Ramos (cell line): ENCODE data around the gene CDADC1.
"Not testable (repeated sequence)": the region's sequence is repeated elsewhere in the genome, so short reads cannot be mapped to it uniquely, and the experiment has no call there.

Experiments
- in situ Hi-C: fragments of 300-500 bp; cut with MboI; formaldehyde crosslinking; loops from one replicate; pipeline ENCODE4 v1.14.3; 2022; ENCODE audit warnings: low sequenced_read_pairs; ENCODE audit not compliant: unreplicated experiment

Gene CDADC1

DNA sequence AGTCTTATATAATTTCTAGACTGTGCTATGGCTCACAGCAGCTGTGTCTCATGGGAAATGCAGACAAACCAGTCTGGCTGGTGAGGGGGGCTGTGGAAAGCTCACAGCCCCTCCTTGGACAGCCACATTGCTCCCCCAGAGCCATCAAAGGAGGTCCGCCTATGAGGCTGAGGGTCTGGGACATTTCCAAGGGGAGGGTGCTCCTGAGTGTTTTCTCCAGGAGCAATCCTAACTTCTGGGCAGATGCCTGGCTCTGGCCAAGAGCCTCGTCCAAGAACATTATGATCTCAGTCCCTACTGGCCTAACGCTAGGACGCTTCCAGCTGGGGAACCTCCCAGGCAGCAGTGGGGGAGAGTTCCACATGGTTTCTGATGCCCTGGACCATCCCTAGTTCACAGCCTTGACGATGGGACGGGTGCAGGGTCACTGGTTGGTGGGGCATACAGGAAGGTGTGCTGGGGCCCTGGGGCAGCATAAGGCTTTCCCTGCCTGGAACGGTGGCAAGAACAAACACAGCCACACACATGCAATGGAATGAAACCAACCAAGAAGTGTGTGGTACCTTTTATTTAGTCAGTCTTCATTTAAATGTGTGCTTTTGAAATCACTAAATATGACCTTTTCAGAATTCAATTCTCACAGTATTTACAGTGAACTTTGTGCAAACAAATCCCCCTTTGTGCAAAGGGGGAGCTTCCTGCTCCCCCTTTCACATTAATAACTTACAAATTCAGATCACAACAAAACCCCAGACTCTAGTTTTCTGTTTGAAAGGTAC is 60.6 kb downstream of the CDADC1 start:
- in situ Hi-C loops: no loop called here

DNA sequence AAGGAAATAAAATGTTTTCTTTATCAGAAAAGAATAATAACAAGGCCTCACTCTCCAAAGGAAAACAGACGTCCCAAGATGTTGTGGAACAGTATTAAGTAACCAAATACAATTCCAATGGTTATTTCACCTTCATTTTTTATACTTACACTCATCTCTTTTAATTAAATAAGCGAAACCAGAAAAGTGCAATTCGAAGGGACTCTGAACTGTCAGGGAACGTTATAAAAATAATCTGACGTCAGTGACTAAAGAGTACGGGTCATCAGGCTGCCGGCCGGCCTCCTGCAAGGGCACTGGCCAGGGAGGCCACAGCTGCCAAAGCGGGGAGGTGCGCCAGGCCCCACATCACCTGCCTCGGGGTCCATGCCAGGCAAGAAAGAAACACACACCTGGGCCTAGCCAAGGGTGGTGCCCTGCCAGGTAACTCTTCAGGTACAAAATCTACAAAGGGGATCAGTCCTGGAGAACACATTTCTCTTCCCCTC is 61.2 kb downstream of the CDADC1 start:
- in situ Hi-C loops: no loop called here

DNA sequence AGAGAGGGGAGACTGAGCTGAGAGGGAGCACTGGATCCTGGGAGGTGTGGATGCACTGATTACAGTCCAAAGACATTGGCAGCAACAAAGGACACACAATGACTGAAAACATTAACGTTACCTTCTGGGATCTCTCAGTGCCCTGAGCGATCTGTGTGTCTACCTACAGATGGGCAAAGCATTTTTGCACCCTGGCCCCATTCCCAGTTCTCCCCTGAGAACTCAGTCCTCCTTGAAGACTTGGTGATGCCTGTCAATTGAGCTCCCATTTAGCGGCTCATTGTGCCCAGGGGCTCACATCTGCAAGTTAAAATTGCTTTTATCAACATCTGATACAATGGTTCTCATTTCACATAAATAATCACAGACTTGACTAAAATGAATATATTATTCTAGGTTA is 62.5 kb downstream of the CDADC1 start:
- in situ Hi-C loops: no loop called here

DNA sequence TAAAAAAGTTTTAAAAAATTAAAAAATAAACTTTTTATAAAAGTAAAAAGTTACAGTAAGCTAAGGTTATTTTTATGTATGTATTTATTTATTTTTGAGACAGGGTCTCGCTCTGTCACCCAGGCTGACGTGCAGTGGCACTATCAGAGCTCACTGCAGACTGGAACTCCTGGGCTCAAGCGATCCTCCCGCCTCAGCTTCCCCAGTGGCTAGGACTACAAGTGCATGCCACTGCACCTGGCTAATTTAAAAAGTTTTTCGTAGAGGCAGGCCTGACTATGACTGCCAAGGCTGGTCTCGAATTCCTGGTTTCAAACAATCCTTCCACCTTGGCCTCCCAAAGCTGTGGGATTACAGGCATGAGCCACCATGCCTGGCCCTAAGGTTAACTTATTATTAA is 64.1 kb downstream of the CDADC1 start:
- in situ Hi-C loops: no loop called here

DNA sequence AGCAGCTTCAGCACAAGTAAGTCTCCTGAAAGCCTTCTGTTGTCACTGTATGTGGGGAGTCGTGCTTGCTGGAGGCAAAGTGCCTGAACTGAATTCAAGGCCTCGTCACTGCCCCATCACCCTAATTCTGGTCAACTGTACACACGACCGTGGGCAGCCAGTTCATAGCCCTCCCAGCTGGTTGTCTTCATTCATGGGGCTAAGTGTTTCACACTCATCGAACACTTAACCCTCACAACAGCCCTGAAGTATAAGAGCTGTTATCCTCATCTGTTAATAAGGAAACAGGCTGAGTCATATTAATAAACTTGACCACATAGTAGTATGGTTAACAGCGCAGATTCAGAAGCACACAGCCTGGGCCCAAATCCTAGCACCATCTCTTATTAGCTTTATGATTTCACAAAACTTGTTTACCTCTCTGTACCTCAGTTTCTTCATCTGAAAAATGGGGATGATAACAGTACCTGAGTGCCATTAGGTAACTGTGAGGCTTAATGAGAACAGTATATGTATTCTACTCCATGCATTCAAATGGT is 66.7 kb downstream of the CDADC1 start:
- in situ Hi-C loops: no loop called here

DNA sequence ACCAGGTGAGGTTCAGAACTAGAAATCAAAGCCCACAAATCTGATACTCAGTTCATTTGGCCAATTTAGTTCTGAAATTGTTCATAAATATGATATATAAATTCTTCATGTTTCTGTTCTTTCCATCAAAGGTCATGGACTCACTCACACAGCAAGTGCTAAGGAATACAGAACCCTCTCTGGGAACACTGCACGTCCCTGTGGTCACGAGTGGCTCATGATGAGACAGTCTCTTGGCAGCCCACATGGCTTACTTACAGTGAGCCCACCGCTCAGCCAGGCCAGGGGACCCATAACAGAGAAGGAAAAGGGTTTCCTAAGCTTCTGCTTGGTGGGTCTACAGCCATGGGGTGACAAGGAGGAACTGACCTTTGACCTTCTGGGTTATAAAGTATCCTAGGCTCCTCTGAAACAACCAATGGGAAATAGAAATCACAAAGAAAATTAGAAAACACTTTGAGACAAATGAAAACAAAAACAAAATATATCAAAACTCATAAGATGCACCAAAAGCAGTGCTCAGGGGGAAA is 67.4 kb downstream of the CDADC1 start:
- in situ Hi-C loops: no loop called here

DNA sequence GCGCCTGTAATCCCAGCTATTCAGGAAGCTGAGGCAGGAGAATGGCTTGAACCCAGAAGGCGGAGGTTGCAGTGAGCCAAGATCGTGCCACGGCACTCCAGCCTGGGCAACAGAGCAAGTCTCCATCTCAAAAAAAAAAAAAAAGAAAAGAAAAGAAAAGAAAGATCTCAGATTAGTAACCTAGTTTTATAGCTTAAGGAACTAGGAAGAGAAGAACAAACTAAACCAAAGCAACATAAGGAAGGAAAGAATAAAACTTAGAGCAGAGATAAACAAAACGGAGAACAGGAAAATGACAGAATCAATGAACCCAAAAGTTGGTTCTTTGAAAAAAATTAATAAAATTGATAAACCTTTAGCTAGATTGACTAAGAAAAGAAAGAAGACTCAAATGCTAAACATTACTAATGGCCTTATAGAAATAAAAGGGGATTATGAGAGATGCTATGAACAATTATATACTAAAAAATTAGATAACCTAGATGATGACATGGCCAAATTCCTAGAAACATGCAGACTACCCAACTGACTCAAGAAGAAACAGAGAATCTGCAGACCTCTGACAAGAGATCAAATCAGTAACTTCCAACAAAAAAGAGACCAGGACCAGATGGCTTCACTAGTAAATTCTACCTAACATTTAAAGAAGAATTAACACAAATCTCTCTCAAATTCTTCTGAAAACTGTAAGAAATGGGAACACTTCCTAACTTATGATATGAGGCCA is 68.2 kb downstream of the CDADC1 start:
- in situ Hi-C loops: no loop called here

DNA sequence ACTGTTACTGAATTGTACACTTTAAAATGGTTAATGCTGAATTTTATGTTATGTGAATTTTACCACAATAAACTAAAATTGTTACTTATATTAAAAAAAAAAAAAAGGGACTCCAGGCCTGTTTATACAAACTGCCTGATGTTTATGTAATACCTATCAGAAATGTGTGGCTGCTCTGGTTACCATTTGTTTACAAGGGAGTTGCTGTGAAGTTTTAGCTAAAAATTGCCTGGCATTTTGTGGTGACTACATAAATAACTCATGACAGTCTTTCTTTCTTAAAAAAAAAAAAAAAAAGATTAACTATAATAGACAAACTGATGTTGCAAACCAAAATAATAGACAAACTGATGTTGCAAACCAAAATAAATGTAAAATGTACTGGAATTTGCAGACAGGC is 71.8 kb downstream of the CDADC1 start:
- in situ Hi-C loops: no loop called here

DNA sequence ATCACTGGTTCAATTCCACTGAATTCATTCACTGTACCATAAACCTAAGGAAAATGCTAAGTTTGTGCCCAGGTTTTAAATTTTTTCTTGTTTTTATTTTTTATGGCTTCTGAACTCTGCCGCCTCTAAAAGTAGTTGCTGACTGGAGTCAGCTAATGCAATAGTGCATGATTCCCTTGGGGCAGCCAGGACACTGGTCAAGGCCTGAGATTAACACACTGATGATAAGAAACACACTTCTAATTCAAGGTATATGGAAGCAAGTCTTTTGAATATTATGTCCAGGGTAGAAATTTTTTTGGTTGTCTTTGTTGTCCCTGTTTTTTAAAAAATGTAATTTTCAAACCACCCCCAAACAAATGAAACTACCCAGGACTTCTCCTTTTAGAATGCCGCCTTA is 72.2 kb downstream of the CDADC1 start:
- in situ Hi-C loops: no loop called here

DNA sequence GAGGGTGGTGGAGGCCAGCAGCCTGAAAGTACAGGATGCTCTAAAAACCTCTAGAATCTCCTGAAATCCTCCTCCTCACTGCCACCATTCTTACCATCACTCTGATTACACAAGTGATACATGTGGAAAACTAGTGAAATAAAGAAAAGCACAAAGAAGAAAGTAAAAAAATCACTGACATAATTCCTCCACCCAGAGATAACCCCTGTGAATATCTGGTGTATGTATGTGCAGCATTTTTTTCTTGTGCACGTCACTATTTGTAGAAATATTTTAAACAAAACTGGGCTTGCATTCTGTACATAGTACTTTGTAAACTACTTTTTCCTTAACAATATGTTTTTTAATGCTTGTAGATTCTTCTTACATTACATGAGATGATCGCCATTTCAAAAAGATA is 73.2 kb downstream of the CDADC1 start:
- in situ Hi-C loops: no loop called here

DNA sequence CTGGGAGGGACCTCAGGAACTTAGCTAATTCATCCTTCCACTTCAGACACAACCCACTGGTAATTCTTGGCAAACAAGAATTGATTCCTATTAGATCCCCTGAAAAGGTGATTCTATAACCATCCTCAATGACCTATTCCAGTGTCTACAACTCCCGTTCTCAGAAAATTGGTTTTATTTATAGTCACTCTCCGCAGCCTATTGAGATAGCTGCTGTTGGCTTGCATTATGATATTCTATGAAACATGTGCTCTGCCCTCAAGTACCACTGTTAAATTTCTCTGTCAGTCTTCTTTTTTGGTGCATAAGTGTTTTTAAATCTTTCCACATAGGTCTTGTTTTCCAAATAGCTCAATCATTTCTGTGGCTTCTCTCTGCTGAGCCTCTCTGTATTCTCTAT is 75.0 kb downstream of the CDADC1 start:
- in situ Hi-C loops: no loop called here

DNA sequence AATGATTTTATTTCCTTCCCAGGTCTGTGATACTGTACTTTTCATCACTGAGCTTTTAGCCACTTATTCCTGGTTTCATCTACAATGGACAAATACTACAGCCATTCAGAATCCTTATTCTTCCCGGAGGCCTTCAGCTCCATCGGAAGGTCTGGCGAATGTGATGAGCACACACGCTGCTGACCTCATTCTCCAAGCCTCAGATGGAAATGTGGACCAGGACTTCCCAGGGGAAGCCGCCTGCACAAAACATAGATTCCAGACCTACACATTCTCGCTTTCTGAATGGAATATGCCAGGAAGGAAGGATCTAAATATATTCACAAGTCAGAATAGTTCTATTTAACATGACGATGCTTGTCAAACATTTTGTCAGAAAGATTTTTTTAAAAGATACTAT is 75.6 kb downstream of the CDADC1 start:
- in situ Hi-C loops: no loop called here

DNA sequence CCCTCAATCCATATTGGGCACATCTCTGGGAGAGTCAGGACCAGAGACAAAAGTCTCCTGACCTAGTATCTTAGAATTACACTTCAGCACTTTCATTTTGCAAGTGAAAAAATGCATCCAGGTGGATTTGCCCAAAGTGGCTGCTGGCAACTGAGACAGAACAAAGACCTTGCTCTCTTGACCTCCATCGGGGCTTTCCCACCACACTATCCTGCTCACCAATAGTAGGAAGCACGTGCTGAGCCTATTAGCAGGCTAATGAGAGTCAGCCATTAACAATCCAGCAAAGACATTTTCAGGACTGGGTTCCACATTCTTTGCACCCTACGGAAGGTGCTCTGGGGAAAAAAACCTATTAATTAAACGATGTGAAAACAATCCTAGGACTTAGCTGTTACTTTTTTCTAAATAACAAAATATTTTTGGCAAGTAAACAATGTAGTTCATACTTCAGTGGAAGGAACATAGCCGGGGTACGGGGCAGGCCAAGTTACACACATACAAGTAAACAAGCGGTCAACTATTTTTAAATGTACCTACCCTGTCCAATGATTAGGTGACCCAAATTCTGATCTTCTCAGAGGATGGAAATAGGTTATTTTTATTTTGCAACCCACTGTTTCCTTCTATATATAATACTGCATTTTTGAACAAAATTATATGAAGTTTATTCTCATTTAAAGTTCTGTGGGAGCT is 78.6 kb downstream of the CDADC1 start:
- in situ Hi-C loops: no loop called here

DNA sequence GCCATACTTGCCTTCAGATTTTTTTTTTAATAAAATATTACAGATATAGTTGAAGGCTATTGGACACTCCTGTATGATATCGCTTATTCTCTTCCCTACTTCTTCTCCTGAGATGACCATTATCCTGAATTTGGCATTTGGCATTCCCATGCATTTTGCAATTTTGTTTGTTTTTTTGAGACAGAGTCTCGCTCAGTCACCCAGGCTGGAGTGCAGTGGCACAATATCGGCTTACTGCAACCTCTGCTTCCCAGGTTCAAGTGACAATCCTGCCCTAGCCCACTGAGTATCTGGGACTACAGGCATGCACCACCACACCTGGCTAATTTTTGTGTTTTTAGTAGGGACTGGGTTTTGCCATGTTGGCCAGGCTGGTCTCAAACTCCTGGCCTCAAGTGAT is 79.4 kb downstream of the CDADC1 start:
- in situ Hi-C loops: not testable (repeated sequence)

DNA sequence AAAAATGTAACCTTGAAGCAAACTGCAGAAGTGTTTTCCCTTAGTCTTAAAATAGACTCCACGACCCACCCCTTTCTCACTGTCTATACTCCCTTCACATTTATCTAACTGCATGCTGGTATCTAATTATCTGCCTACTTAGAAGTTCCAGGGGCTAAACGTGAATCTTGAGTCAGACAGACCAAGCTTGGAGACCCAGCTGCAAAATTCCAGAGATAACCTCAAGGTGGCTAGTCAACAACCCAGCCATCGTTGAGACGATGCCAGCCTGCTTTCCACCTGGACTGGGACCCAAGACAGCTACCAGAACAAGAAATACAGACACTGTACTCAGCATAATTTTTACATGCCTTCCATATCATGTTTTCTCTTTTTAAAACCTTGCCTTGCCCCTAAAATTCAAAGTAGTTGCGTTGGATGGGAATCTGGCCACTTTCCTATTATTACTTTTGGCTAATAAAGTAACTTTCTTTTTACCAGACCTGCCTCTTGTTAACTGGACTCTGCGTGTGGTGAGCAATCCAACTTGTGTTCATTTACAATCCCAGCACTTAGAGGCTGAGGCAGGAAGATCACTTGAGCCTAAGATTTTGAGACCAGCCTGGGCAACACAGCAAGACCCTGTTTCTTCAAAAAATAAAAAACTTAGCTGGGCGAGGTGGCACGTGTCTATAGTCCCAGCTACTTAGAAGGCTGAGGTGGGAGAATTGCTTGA is 82.3 kb downstream of the CDADC1 start:
- in situ Hi-C loops: no loop called here

DNA sequence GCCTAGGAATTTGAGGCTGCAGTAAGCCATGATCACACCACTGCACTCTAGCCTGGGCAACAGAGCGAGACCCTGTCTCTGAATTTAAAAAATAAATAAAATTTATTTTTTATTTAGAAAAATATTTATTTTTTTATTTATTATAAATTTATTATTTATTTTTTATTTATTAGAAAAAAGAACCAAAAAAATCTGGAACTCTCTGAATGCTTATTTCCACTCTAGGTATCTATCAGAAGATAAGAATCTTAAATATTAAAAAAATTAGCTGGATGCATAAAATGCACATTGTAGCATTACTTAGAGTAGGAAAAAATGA is 82.8 kb downstream of the CDADC1 start:
- in situ Hi-C loops: no loop called here

DNA sequence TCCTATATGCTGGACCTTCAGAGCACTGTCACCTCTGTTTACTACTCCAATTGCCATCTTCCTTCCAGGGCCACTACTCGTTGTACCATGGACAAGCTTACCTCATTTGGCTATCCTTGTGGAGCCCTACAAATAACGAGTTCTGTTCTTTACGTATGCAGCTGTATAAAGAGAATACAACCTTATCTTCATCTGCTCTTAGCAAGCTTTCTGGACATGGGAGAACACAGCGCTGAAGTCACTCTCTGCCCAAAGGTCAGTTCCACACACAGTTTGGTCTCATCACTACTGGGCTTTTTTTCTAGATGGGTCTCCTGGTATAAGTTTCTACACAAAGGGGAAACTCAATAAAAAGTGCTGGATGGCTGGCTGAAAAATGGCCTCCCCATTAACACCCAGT is 88.9 kb downstream of the CDADC1 start:
- in situ Hi-C loops: no loop called here

DNA sequence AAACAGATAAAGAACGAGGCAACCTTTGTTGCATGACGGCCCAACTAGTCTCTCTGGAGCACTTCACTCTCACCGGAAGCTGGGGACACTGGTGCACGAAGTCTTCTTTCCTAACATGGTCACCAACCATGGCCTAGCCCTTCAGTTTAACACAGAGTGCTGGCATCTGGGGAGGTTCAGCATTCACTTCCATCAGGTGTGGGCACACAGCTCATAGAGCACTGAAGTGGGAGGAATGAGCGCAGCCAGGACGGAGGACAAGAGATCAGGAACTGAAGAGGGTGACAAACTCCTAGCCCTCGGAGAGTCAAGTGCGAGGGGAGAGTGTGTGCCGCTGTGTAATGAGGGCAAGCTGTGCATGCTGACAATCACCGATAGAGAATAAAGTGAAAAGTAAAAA is 92.4 kb downstream of the CDADC1 start:
- in situ Hi-C loops: no loop called here

DNA sequence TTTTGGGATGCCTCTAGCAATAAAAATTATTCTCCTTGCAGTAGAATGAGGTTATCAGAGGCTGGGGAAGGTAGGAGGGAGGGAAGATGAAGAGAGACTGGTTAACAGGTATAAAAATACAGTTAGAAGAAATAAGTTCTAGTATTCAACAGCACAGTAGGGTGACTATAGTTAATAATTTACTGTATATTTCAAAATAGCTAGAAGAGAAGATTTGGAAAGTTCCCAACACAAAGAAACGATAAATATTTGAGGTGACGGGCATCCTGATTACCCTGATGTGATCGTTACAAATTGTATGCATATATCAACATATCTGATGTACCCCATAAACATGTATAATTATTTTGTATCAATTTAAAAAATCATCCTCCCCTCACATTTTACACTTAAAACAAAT is 93.8 kb downstream of the CDADC1 start:
- in situ Hi-C loops: no loop called here

DNA sequence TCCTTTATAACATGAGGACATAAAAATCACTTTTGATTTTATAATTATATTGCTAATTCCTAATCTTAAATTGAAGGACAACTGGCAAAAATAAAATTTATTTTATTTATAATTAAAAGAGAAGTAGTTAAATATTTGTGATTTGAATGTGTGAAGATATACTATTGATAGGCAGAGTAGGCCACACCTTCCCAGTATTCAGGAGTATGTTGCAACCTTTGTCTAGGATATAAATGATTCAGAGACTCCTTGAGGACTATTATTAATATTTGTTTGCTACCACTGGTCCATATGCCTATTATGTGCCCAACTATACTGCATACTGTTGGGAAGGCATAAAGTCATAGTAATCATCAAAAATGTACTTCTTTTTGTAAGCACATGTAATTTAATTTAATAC is 94.2 kb downstream of the CDADC1 start:
- in situ Hi-C loops: no loop called here
